ENCODE data around the gene SIK1.

GRCh38 chr21:43375837-43376477, 51.0 kb downstream of the SIK1 start:
- TF ChIP-seq CTCF (IDR thresholded peaks at IDR 0.05; ENCODE audit: insufficient read depth, low read length, poor library complexity, severe bottlenecking) (no peak), EZH2phosphoT487 (conservative IDR thresholded peaks at IDR 0.05; ENCODE audit: low read length) (no peak)

Measured in SU-DHL-6 (cell line).